Pancreas (tissue), 10 donors: ENCODE results near the gene VAPA. TPM values are rescaled to one million over a fixed set of nuclear protein-coding genes. Genes with fewer than 3 reads are reported as not detected.

Experiments used
- ATAC-seq, 4 donors: fragments of 200-7000 bp; cut with Tn5 transposase; one replicate each; pipeline versions ENCODE4 v1.8.0 to v1.9.1; 2020; ENCODE audit warnings: mild to moderate bottlenecking in 4 of 4, moderate library complexity in 4 of 4
- DNase-seq, 6 donors: peaks; one replicate each; pipeline ENCODE4 v3.0.0-alpha.2; 2020
- FAIRE-seq: peaks from 2 replicates; lab custom pipeline; 2012; peaks lifted over from hg19 to GRCh38; lab: Jason Lieb, UNC
- H3K27ac ChIP-seq, 4 donors: fragments of 200-600 bp; sonication (generic); 1 replicate in 3 of 4; 2 replicates in 1 of 4; pipeline versions ENCODE4 v1.5.0 to v1.8.0; 2020
- H3K27me3 ChIP-seq, 4 donors: fragments of 200-600 bp; one replicate each; pipeline ENCODE4 v1.8.0; 2021
- H3K36me3 ChIP-seq, 3 donors: fragments of 200-600 bp; sonication (generic) in 1 of 3; one replicate each; pipeline versions ENCODE4 v1.5.0 to v1.8.0; 2020 to 2021
- H3K4me1 ChIP-seq, 3 donors: fragments of 200-600 bp; one replicate each; pipeline ENCODE4 v1.8.0; 2021
- H3K4me3 ChIP-seq, 4 donors: fragments of 200-600 bp; sonication (generic) in 2 of 4; one replicate each; pipeline versions ENCODE4 v1.5.0 to v1.8.0; 2020 to 2021
- H3K9me3 ChIP-seq, 4 donors: fragments of 200-600 bp; one replicate each; pipeline ENCODE4 v1.8.0; 2021
- CTCF ChIP-seq, 4 donors: fragments of 200-600 bp; sonication (generic) in 3 of 4; IDR thresholded peaks; one replicate each; pipeline versions ENCODE4 v1.5.0 to v1.8.0; 2021; ENCODE audit warnings: antibody characterized with exemption in 4 of 4
- WGBS, 2 donors: extraction: QIAGEN DNeasy Blood & Tissue Kit; methylation state at CpG; one replicate each; pipeline ENCODE4 v1.1.7; 2013; 5-methylcytosine and 5-hydroxymethylcytosine counted together
- intact Hi-C, 3 donors: fragments of 100-400 bp; cut with DNase I; formaldehyde crosslinking; loops; one replicate each; pipeline versions ENCODE4 v1.11.1 to v1.14.2; 2022
- polyA plus RNA-seq, 2 donors: library from polyadenylated mRNA; stranded (reverse); fragments of 200-250 nt; gene quantifications; one replicate each; pipeline ENCODE4 v1.2.3, GENCODE V29; 2013
- total RNA-seq, 6 donors: library from RNA; stranded (reverse); fragmentation: NEBNext Ultra II Directional in 4 of 6; extraction: Animal tissue kit (Norgen Biotek cat#: 25700) in 4 of 6; gene quantifications; one replicate each; pipeline versions ENCODE4 v1.2.1 to v1.2.4, GENCODE V29; 2021 to 2023
- donor health status: healthy with polysubstance abuse.
- donor health status: DM: no; HTN: no; CAD: no; lungs with moderate emphysema.
- donor health status: DM: no; HTN: no; CAD: no.
- donor health status: control.
- donor health status: control.
- donor health status: Bipolar disorder and iron deficiency.
- donor health status: DM: yes; HTN: yes; CAD: no.
- donor health status: DM: no; HTN: no; CAD: no.
- donor health status: DM: no; HTN: no; CAD: no.
- donor health status: DM: yes; HTN: yes; CAD: no.

VAPA gene
- total and polyA plus RNA-seq, 8 donors: 33.5 to 117 (median 97.4) TPM

- Histone ChIP-seq H3K4me1 (peaks cover 0 to 8% (median 5%) of the 10 kb centered on the region in 3 donors), H3K4me3 (no peak overlapping the region), H3K36me3 (no peaks in the 10 kb centered on the region), H3K27me3 (no peaks in the 10 kb centered on the region), H3K27ac (no peak overlapping the region), H3K9me3 (no peaks in the 10 kb centered on the region)
- WGBS, 2 donors: 73 to 79% methylated on average over 2 of the region's 2 CpGs
- no peak for FAIRE-seq
- DNase-seq: no peak
- no peak for ATAC-seq
- TF ChIP-seq CTCF (IDR thresholded peaks at IDR 0.05): no peak
- intact Hi-C loops: no loop called here
Measured at GRCh38 chr18:9998330-9998729, 84.5 kb downstream of the VAPA start.

- DNase-seq: no peak
- TF ChIP-seq CTCF (IDR thresholded peaks at IDR 0.05): no peak
- Histone ChIP-seq H3K27me3 (no peaks in the 10 kb centered on the region), H3K4me1 (peaks cover 0 to 10% (median 9%) of the 10 kb centered on the region in 3 donors), H3K27ac (no peak overlapping the region), H3K9me3 (no peaks in the 10 kb centered on the region), H3K36me3 (no peaks in the 10 kb centered on the region), H3K4me3 (no peak overlapping the region)
- intact Hi-C loops: no loop called here
- no peak for ATAC-seq
- FAIRE-seq: no peak
- WGBS, 2 donors: 79 to 88% methylated on average over 3 of the region's 3 CpGs
Measured at GRCh38 chr18:10002280-10002679, 88.5 kb downstream of the VAPA start.

- no peaks in the 10 kb centered on the region for H3K9me3 ChIP-seq
- H3K27me3 ChIP-seq: no peaks in the 10 kb centered on the region
- ATAC-seq (no peak), FAIRE-seq (no peak), DNase-seq (no peak)
- WGBS, 2 donors: 67 to 80% methylated on average over 1 of the region's 1 CpG
- no peak for TF ChIP-seq CTCF (IDR thresholded peaks at IDR 0.05)
- intact Hi-C loops: no loop called here
- no peak overlapping the region for H3K27ac ChIP-seq
- no peak overlapping the region for H3K4me3 ChIP-seq
- peaks cover 0 to 10% (median 9%) of the 10 kb centered on the region in 3 donors for H3K4me1 ChIP-seq
- no peaks in the 10 kb centered on the region for H3K36me3 ChIP-seq
Measured at GRCh38 chr18:10003281-10003680, 89.5 kb downstream of the VAPA start.

- DNase-seq (no peak), ATAC-seq (no peak), FAIRE-seq (no peak)
- WGBS, 2 donors: 68 to 75% methylated on average over 7 of the region's 7 CpGs
- TF ChIP-seq CTCF (IDR thresholded peaks at IDR 0.05): no peak
- Histone ChIP-seq H3K4me3 (no peak overlapping the region), H3K36me3 (no peaks in the 10 kb centered on the region), H3K27me3 (no peaks in the 10 kb centered on the region), H3K9me3 (no peaks in the 10 kb centered on the region), H3K27ac (no peak overlapping the region), H3K4me1 (peaks cover 0 to 10% (median 9%) of the 10 kb centered on the region in 3 donors)
- intact Hi-C loops: no loop called here
Measured at GRCh38 chr18:10003866-10004265, 90.0 kb downstream of the VAPA start.

GRCh38 chr18:10006311-10006893, 92.6 kb downstream of the VAPA start:
- Histone ChIP-seq H3K27ac (no peak overlapping the region), H3K36me3 (no peaks in the 10 kb centered on the region), H3K9me3 (no peaks in the 10 kb centered on the region), H3K4me3 (no peak overlapping the region), H3K27me3 (no peaks in the 10 kb centered on the region), H3K4me1 (peaks cover 0 to 10% (median 9%) of the 10 kb centered on the region in 3 donors)
- 55 to 56% methylated on average over 4 of the region's 4 CpGs for WGBS, 2 donors
- ATAC-seq (peak; percentile 74 to 93 (median 86)), FAIRE-seq (no peak), DNase-seq (peak in 1 of 6 donors; percentile 47)
- no peak for TF ChIP-seq CTCF (IDR thresholded peaks at IDR 0.05)
- intact Hi-C loops: no loop called here
